ENCODE results near the gene SNRPA. TPM values are rescaled to one million over a fixed set of nuclear protein-coding genes. Genes with fewer than 3 reads are reported as not detected.
A peak's percentile ranks its signal among the peaks of the same experiment; 100 is the strongest.

The SNRPA gene
- polyA plus RNA-seq, 3 donors: 27.9 to 78.3 (median 44.2) TPM

GRCh38 chr19:40759352-40759751 lies 8.3 kb downstream of the SNRPA start:
- intact Hi-C loops (cut with micrococcal nuclease): loop anchor here in 1 of 2 donors (10.0 kb wide), 1 partner anchor 45 kb away; no protein-coding TSS in a partner anchor
- WGBS (ENCODE audit: insufficient coverage): 97% methylated on average over 5 of the region's 13 CpGs
- no peak overlapping the region for H3K27ac ChIP-seq (ENCODE audit: low read depth in 1 of 2, low read length in 2 of 2)
- H4K20me1 ChIP-seq (ENCODE audit: insufficient read depth, low read length): peaks cover 88% of the 10 kb centered on the region
- no peak overlapping the region for H3K4me2 ChIP-seq (replicated peaks; ENCODE audit: extremely low read depth, low read length, poor library complexity, severe bottlenecking)
- H2AFZ ChIP-seq (ENCODE audit: insufficient read depth, low read depth, low read length, poor library complexity, severe bottlenecking): no peak overlapping the region
- H3K9ac ChIP-seq (ENCODE audit: insufficient read depth, low read length, poor library complexity, severe bottlenecking): no peak overlapping the region
- no peak overlapping the region for H3K4me3 ChIP-seq (replicated peaks in 1 of 3; ENCODE audit: low read depth in 2 of 3, low read length in 3 of 3)
- Mint-ChIP-seq H3K4me3 (no peak overlapping the region), H3K36me3 (peaks cover 75 to 83% of the 10 kb centered on the region in 2 donors), H3K9me3 (no peaks in the 10 kb centered on the region), H3K4me1 (peaks cover 23% of the 10 kb centered on the region), H3K27ac (peak overlapping the region in 2 of 7 donors; percentile 13 to 33), H3K27me3 (ENCODE audit: low read depth in 3 of 3) (peaks cover 0 to 2% (median 0%) of the 10 kb centered on the region in 3 donors)
- peaks cover 71 to 89% of the 10 kb centered on the region in 2 donors for H3K36me3 ChIP-seq (replicated peaks in 1 of 2; ENCODE audit: control insufficient read depth in 1 of 2, insufficient read depth in 2 of 2, low read length in 2 of 2)
- no peaks in the 10 kb centered on the region for H3K27me3 ChIP-seq (ENCODE audit: control insufficient read depth in 2 of 2, insufficient read depth in 2 of 2, low read length in 2 of 2)
- DNase-seq: no peak
- H3K79me2 ChIP-seq (ENCODE audit: insufficient read depth, low read length): peaks cover 72% of the 10 kb centered on the region
- peaks cover 25 to 30% of the 10 kb centered on the region in 2 donors for H3K4me1 ChIP-seq (ENCODE audit: control insufficient read depth in 1 of 2, insufficient read depth in 2 of 2, low read length in 2 of 2)
- TF ChIP-seq CTCF (IDR thresholded peaks at IDR 0.05): no peak
- no peaks in the 10 kb centered on the region for H3K9me3 ChIP-seq (replicated peaks in 1 of 2; ENCODE audit: control insufficient read depth in 1 of 2, insufficient read depth in 1 of 2, low read length in 2 of 2)

GRCh38 chr19:40762754-40763470 lies 11.9 kb downstream of the SNRPA start:
- Histone ChIP-seq H3K9ac (ENCODE audit: insufficient read depth, low read length, poor library complexity, severe bottlenecking) (no peak overlapping the region), H2AFZ (ENCODE audit: insufficient read depth, low read depth, low read length, poor library complexity, severe bottlenecking) (no peak overlapping the region), H3K4me2 (replicated peaks; ENCODE audit: extremely low read depth, low read length, poor library complexity, severe bottlenecking) (no peak overlapping the region), H3K4me1 (ENCODE audit: control insufficient read depth in 1 of 2, insufficient read depth in 2 of 2, low read length in 2 of 2) (no peaks in the 10 kb centered on the region), H3K36me3 (replicated peaks in 1 of 2; ENCODE audit: control insufficient read depth in 1 of 2, insufficient read depth in 2 of 2, low read length in 2 of 2) (peaks cover 81 to 97% of the 10 kb centered on the region in 2 donors), H3K27me3 (ENCODE audit: control insufficient read depth in 2 of 2, insufficient read depth in 2 of 2, low read length in 2 of 2) (no peaks in the 10 kb centered on the region), H3K9me3 (replicated peaks in 1 of 2; ENCODE audit: control insufficient read depth in 1 of 2, insufficient read depth in 1 of 2, low read length in 2 of 2) (no peaks in the 10 kb centered on the region), H3K27ac (ENCODE audit: low read depth in 1 of 2, low read length in 2 of 2) (peak overlapping the region in 1 of 2 donors; percentile 51), H3K4me3 (replicated peaks in 1 of 3; ENCODE audit: low read depth in 2 of 3, low read length in 3 of 3) (no peak overlapping the region), H3K79me2 (ENCODE audit: insufficient read depth, low read length) (peaks cover 42% of the 10 kb centered on the region), H4K20me1 (ENCODE audit: insufficient read depth, low read length) (peaks cover 75% of the 10 kb centered on the region)
- Mint-ChIP-seq H3K36me3 (peaks cover 81 to 96% of the 10 kb centered on the region in 2 donors), H3K27me3 (ENCODE audit: low read depth in 3 of 3) (peaks cover 0 to 1% (median 0%) of the 10 kb centered on the region in 3 donors), H3K27ac (peak overlapping the region in 3 of 7 donors; percentile 19 to 77 (median 61)), H3K9me3 (no peaks in the 10 kb centered on the region), H3K4me3 (no peak overlapping the region), H3K4me1 (no peaks in the 10 kb centered on the region)
- no peak for TF ChIP-seq CTCF (IDR thresholded peaks at IDR 0.05)
- intact Hi-C loops (cut with micrococcal nuclease): no loop called here
- 86% methylated on average over 15 of the region's 17 CpGs for WGBS (ENCODE audit: insufficient coverage)
- no peak for DNase-seq

Measured in CD14-positive monocyte (primary cell).